ENCODE measurements around the gene AHCYL2. TPM values are rescaled to one million over a fixed set of nuclear protein-coding genes. Genes with fewer than 3 reads are reported as not detected.

The AHCYL2 gene
- total and polyA plus RNA-seq, 2 of the 8 experiments (the other 6 are each of a cell fraction or from before 2014, with no cell fraction given): 20.7 to 25.4 TPM

DNA sequence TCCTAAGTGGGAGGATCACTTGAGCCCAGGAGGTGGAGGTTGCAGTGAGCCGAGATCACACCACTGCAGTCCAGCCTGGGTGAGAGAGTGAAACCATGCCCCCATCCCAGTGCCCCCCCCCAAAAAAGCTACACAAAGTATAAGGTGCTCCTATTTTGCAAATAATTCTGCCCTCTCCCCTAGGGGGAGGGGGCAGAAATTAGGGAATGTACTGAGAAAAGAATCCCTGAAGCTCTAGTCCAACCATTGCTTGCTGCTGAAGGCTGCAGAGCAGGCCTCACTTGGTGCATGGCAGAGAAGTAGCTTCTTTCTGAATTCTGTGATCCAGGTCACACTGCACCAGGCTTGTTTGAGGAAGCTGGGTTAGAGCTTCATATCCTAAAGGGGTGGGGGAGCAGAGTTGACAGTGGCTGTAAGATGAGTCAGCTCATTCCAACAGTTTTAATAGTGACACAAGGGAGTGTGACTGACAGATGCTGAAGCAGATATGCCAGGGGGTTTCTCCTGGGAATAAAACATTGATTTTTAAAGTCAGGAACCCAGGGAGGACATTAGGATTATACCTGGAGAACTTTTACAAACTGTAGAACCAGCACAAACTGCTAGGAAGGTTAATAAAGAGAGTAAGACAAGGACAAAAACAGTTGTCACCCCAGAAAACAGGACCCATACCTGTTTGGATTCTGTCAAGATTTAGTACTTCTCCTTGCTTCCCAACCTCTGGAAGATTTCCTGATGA, 176.6 kb downstream of the AHCYL2 start:
- Histone ChIP-seq H3K23me2 (ENCODE audit: low read depth, low read length) (no peaks in the 10 kb centered on the region), H4K5ac (ENCODE audit: insufficient read length, low read depth, low read length) (no peak overlapping the region), H2BK20ac (ENCODE audit: low read length) (no peak overlapping the region), H3K4me2 (ENCODE audit: insufficient read depth in 1 of 2, low read depth in 2 of 2, low read length in 2 of 2) (no peak overlapping the region), H4K20me1 (replicated peaks in 1 of 2; ENCODE audit: control insufficient read depth in 1 of 2, insufficient read depth in 2 of 2, low read length in 2 of 2) (no peaks in the 10 kb centered on the region), H2AFZ (ENCODE audit: low read length) (no peak overlapping the region), H3K4me3 (ENCODE audit: extremely low read depth in 1 of 4, insufficient read depth in 2 of 4, low read depth in 3 of 4, low read length in 4 of 4) (no peak overlapping the region), H3K27me3 (replicated peaks in 1 of 4; ENCODE audit: control insufficient read depth in 3 of 4, extremely low read depth in 1 of 4, insufficient read depth in 3 of 4, low read length in 3 of 4) (no peaks in the 10 kb centered on the region), H3K79me2 (ENCODE audit: control insufficient read depth in 1 of 2, insufficient read depth in 2 of 2, low read length in 2 of 2) (no peaks in the 10 kb centered on the region), H3K18ac (ENCODE audit: extremely low read depth, low read length) (no peak overlapping the region), H3K9ac (replicated peaks in 1 of 4; ENCODE audit: extremely low read depth in 1 of 4, low read depth in 3 of 4, low read length in 3 of 4) (no peak overlapping the region), H2BK5ac (ENCODE audit: low read depth, low read length) (no peak overlapping the region), H4K8ac (ENCODE audit: extremely low read depth, insufficient read depth, low read length) (no peak overlapping the region), H4K91ac (replicated peaks; ENCODE audit: insufficient read length, low read length) (no peak overlapping the region), H3K14ac (ENCODE audit: insufficient read length) (no peak overlapping the region), H3K23ac (ENCODE audit: insufficient read length) (no peak overlapping the region), H2BK15ac (ENCODE audit: low read length) (no peak overlapping the region), H3K4me1 (replicated peaks in 1 of 4; ENCODE audit: control insufficient read depth in 3 of 4, insufficient read depth in 4 of 4, low read length in 3 of 4) (peaks cover 0 to 3% (median 1%) of the 10 kb centered on the region in 4 experiments; a peak in 1 of 7 replicates), H2BK120ac (replicated peaks; ENCODE audit: low read depth, low read length) (no peak overlapping the region), H3K79me1 (ENCODE audit: low read depth, low read length) (no peaks in the 10 kb centered on the region), H3K56ac (replicated peaks; ENCODE audit: insufficient read length, low read depth, low read length) (no peak overlapping the region), H3K27ac (ENCODE audit: low read depth, low read length) (no peak overlapping the region; the same call in 1 of the 2 replicates), H2AK5ac (ENCODE audit: low read depth, low read length) (no peak overlapping the region), H3K9me3 (ENCODE audit: insufficient read depth in 2 of 2, low read depth in 1 of 2, low read length in 1 of 2) (no peaks in the 10 kb centered on the region), H2BK12ac (ENCODE audit: low read depth, low read length) (no peak overlapping the region), H3K36me3 (ENCODE audit: control insufficient read depth in 2 of 4, insufficient read depth in 4 of 4, low read length in 3 of 4) (peaks cover 0 to 8% (median 4%) of the 10 kb centered on the region in 4 experiments; a peak in 2 of 8 replicates), H3K4ac (replicated peaks; ENCODE audit: insufficient read length, low read depth, low read length) (no peak overlapping the region)
- FAIRE-seq: no peak
- TF ChIP-seq SUZ12 (IDR thresholded peaks at IDR 0.05; ENCODE audit: low read length) (no peak), POLR2AphosphoS5 (IDR thresholded peaks at IDR 0.05; ENCODE audit: low read depth, low read length) (no peak), BACH1 (IDR thresholded peaks at IDR 0.05; ENCODE audit: low read length) (no peak), JUN (IDR thresholded peaks at IDR 0.05; ENCODE audit: low read depth, low read length) (no peak), TAF1 (IDR thresholded peaks at IDR 0.05; ENCODE audit: low read depth, low read length) (no peak), TCF12 (IDR thresholded peaks at IDR 0.05; ENCODE audit: low read depth, low read length) (no peak), RAD21 (IDR thresholded peaks at IDR 0.05 in 1 of 2, conservative IDR thresholded peaks at IDR 0.05 in 1 of 2; ENCODE audit: low read depth in 2 of 2, low read length in 2 of 2) (no peak), SIN3A (conservative IDR thresholded peaks at IDR 0.05 in 1 of 2, IDR thresholded peaks at IDR 0.05 in 1 of 2; ENCODE audit: low read depth in 1 of 2, low read length in 2 of 2) (no peak), EZH2 (IDR thresholded peaks at IDR 0.05; ENCODE audit: low read depth, low read length, severe bottlenecking) (no peak)
- TF ChIP-seq, protein P1, sequence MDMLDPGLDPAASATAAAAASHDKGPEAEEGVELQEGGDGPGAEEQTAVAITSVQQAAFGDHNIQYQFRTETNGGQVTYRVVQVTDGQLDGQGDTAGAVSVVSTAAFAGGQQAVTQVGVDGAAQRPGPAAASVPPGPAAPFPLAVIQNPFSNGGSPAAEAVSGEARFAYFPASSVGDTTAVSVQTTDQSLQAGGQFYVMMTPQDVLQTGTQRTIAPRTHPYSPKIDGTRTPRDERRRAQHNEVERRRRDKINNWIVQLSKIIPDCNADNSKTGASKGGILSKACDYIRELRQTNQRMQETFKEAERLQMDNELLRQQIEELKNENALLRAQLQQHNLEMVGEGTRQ (IDR thresholded peaks at IDR 0.05; ENCODE audit: low read length): no peak
- DNase-seq (ENCODE audit: low read depth in 1 of 2, low spot score in 2 of 2): no peak
- POLR2A ChIA-PET (ENCODE audit: partially characterized antibody): interaction anchor here (0.6 kb wide), 1 partner anchor 34 kb away, joined by 3 read pairs; no protein-coding TSS in a partner anchor
- 77% methylated on average over 1 of the region's 1 CpG; no CpG with 5 or more reads in 1 of the 2 experiments for WGBS, 2 experiments (ENCODE audit: extremely low coverage in 1 of 2, insufficient coverage in 1 of 2, insufficient read length in 1 of 2, insufficient replicate concordance in 2 of 2, low coverage in 1 of 2, low lambda C conversion rate in 2 of 2, missing lambda C conversion rate in 1 of 2)
- CTCF ChIA-PET (ENCODE audit: partially characterized antibody): interaction anchor here (1.0 to 3.0 kb wide), 13 partner anchors 12 to 447 kb away, joined by 3 to 12 read pairs (median 5); partner anchors contain the start of gene STRIP2
